Endodermal cell (in vitro differentiated cells): ENCODE data around the gene ALX4. TPM values are rescaled to one million over a fixed set of nuclear protein-coding genes. Genes with fewer than 3 reads are reported as not detected.

Experiments
- DNase-seq: peaks from one replicate; pipeline ENCODE4 v3.0.0-alpha.2; 2017
- H3K27ac ChIP-seq: 2 replicates; pipeline ENCODE4 v1.5.1; 2013; ENCODE audit warnings: mild to moderate bottlenecking, low read depth, low read length, moderate library complexity
- H3K27me3 ChIP-seq: 2 replicates; pipeline ENCODE4 v1.6.1; 2013; ENCODE audit warnings: mild to moderate bottlenecking, low read length, moderate library complexity; ENCODE audit not compliant: insufficient read depth, control insufficient read depth, poor library complexity, severe bottlenecking
- H3K36me3 ChIP-seq: 2 replicates; pipeline ENCODE4 v1.7.0; 2013; ENCODE audit warnings: mild to moderate bottlenecking, low read length, moderate library complexity; ENCODE audit not compliant: control insufficient read depth, insufficient read depth
- H3K4me1 ChIP-seq: one replicate; pipeline ENCODE4 v1.7.0; 2013; ENCODE audit warnings: low read length; ENCODE audit not compliant: control insufficient read depth, insufficient read depth
- H3K4me3 ChIP-seq: 2 replicates; pipeline ENCODE4 v1.5.1; 2013; ENCODE audit warnings: mild to moderate bottlenecking, low read length, moderate library complexity
- H3K9ac ChIP-seq: 2 replicates; pipeline ENCODE4 v1.6.1; 2013; ENCODE audit warnings: mild to moderate bottlenecking, low read length, moderate library complexity; ENCODE audit not compliant: poor library complexity, severe bottlenecking; ENCODE audit errors: extremely low read depth
- H3K9me3 ChIP-seq: 2 replicates; pipeline ENCODE4 v1.6.1; 2013; ENCODE audit warnings: mild to moderate bottlenecking, low read length, moderate library complexity; ENCODE audit not compliant: control insufficient read depth
- H3K27ac Mint-ChIP-seq: 2 replicates; pipeline ENCODE4 v1.8.0; 2020; ENCODE audit warnings: mixed read lengths
- H3K27me3 Mint-ChIP-seq: 2 replicates; pipeline ENCODE4 v1.8.0; 2021; ENCODE audit warnings: mild to moderate bottlenecking, mixed read lengths; ENCODE audit not compliant: insufficient read depth
- H3K36me3 Mint-ChIP-seq: 2 replicates; pipeline ENCODE4 v1.8.0; 2020; ENCODE audit warnings: low read depth, mixed read lengths
- H3K4me1 Mint-ChIP-seq: 2 replicates; pipeline ENCODE4 v1.8.0; 2020; ENCODE audit warnings: mixed read lengths
- H3K4me3 Mint-ChIP-seq: 2 replicates; pipeline ENCODE4 v1.8.0; 2020; ENCODE audit warnings: mild to moderate bottlenecking, moderate library complexity, mixed read lengths
- H3K9me3 Mint-ChIP-seq: 2 replicates; pipeline ENCODE4 v1.8.0; 2020; ENCODE audit warnings: mild to moderate bottlenecking, mixed read lengths
- CTCF ChIP-seq: fragments of 200-600 bp; sonication (generic); conservative IDR thresholded peaks from 2 replicates; pipeline ENCODE4 v1.5.0; 2021; ENCODE audit warnings: antibody characterized with exemption, mild to moderate bottlenecking
- WGBS, 2 experiments: methylation state at CpG; one replicate each; pipeline versions ENCODE4 v1.1.5 to v1.1.7; 2013; ENCODE audit warnings: missing lambda C conversion rate in 2 of 2, mixed read lengths in 1 of 2; ENCODE audit not compliant: insufficient coverage in 1 of 2, insufficient read length in 1 of 2; 5-methylcytosine and 5-hydroxymethylcytosine counted together
- total RNA-seq, 2 donors: library from RNA; stranded (reverse); fragmentation: NEBNext Ultra II Directional in 1 of 2; extraction: Animal tissue kit (Norgen Biotek cat#: 25700) in 1 of 2; gene quantifications; 2 replicates in 1 of 2; 3 replicates in 1 of 2; pipeline ENCODE4 v1.2.1, GENCODE V29; 2021

Gene ALX4
- total RNA-seq, 2 donors from 2014 or later, result not detected

DNA sequence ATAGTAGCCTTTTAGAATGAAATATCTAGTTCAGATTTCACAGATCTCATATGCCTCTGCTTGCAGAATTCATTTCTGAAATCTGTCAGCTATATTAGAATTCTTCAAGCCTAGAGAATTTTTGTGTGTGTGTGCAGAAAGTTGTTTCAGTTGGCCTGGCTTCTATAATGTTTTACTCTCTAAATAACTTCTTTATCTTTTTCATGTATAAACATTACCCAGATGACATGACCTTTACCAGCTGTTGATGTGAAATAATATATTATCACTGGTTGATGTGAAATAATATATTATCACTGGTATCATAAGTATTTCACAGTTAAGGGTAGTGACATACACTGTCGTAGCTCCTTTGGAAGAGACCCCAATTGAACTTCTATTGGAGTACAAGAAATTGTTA lies 72.8 kb downstream of the ALX4 start:
- Histone ChIP-seq H3K27me3 (no peaks in the 10 kb centered on the region), H3K4me3 (no peak overlapping the region), H3K9me3 (no peaks in the 10 kb centered on the region), H3K9ac (no peak overlapping the region), H3K36me3 (peaks cover 7% of the 10 kb centered on the region), H3K27ac (no peak overlapping the region), H3K4me1 (peaks cover 5% of the 10 kb centered on the region)
- peaks cover 11% of the 10 kb centered on the region for H3K4me1 Mint-ChIP-seq
- H3K4me3 Mint-ChIP-seq, result no peak overlapping the region
- 100% methylated on average over 1 of the region's 1 CpG; no CpG with 5 or more reads in 1 of the 2 experiments for WGBS, 2 experiments
- H3K36me3 Mint-ChIP-seq, result peaks cover 16% of the 10 kb centered on the region
- no peaks in the 10 kb centered on the region for H3K27me3 Mint-ChIP-seq
- H3K9me3 Mint-ChIP-seq, result no peaks in the 10 kb centered on the region
- H3K27ac Mint-ChIP-seq, result no peak overlapping the region
- TF ChIP-seq CTCF, result no peak
- DNase-seq, result no peak

- no peak overlapping the region for H3K27ac Mint-ChIP-seq
- H3K36me3 ChIP-seq, result peaks cover 7% of the 10 kb centered on the region
- H3K4me3 Mint-ChIP-seq, result no peak overlapping the region
- no peaks in the 10 kb centered on the region for H3K9me3 ChIP-seq
- H3K4me1 ChIP-seq, result no peaks in the 10 kb centered on the region
- peaks cover 5% of the 10 kb centered on the region for H3K4me1 Mint-ChIP-seq
- H3K9me3 Mint-ChIP-seq, result no peaks in the 10 kb centered on the region
- no peak for DNase-seq
- H3K36me3 Mint-ChIP-seq, result peaks cover 13% of the 10 kb centered on the region
- H3K27ac ChIP-seq, result no peak overlapping the region
- TF ChIP-seq CTCF, result no peak
- no peak overlapping the region for H3K4me3 ChIP-seq
- no peak overlapping the region for H3K9ac ChIP-seq
- 83 to 96% methylated on average over 1 to 2 of the region's 2 CpGs for WGBS, 2 experiments
- H3K27me3 Mint-ChIP-seq, result no peaks in the 10 kb centered on the region
- no peaks in the 10 kb centered on the region for H3K27me3 ChIP-seq
These were observed 73.6 kb downstream of the ALX4 start for GRCh38 chr11:44236296-44236695.

DNA sequence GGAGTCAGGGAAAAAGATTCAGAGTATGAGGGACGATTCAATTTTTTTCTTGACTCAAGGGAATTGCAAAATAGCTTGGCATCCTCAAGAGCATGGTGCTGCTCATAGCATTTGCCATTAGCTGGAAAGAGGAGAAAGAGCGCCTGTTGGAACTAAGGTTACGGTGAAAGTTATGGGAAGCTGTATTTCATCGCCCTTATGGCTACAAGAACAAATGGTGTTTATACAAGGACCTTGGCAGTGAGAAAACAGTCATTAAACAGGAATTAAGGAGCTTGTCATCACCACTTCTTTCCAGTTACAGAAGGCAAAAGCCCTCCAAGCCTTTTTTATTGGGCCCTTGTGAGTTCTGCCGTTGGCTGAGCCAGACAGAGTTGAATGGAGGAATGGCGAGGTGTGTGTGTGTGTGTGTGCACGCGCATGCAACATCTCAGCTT lies 74.2 kb downstream of the ALX4 start:
- DNase-seq, result no peak
- no peak overlapping the region for H3K9ac ChIP-seq
- H3K36me3 ChIP-seq, result peaks cover 7% of the 10 kb centered on the region
- H3K27ac Mint-ChIP-seq, result no peak overlapping the region
- no peaks in the 10 kb centered on the region for H3K27me3 Mint-ChIP-seq
- 95 to 98% methylated on average over 7 to 8 of the region's 8 CpGs for WGBS, 2 experiments
- no peaks in the 10 kb centered on the region for H3K9me3 ChIP-seq
- H3K36me3 Mint-ChIP-seq, result peaks cover 13% of the 10 kb centered on the region
- H3K27me3 ChIP-seq, result no peaks in the 10 kb centered on the region
- TF ChIP-seq CTCF, result no peak
- H3K27ac ChIP-seq, result no peak overlapping the region
- peaks cover 5% of the 10 kb centered on the region for H3K4me1 Mint-ChIP-seq
- no peak overlapping the region for H3K4me3 Mint-ChIP-seq
- H3K4me1 ChIP-seq, result no peaks in the 10 kb centered on the region
- H3K4me3 ChIP-seq, result no peak overlapping the region
- no peaks in the 10 kb centered on the region for H3K9me3 Mint-ChIP-seq
